ENCODE measurements around the gene ULK3. TPM values are rescaled to one million over a fixed set of nuclear protein-coding genes. Genes with fewer than 3 reads are reported as not detected.

ULK3 gene
- total RNA-seq, 1 donor from 2014 or later, result 52.1 TPM

DNA sequence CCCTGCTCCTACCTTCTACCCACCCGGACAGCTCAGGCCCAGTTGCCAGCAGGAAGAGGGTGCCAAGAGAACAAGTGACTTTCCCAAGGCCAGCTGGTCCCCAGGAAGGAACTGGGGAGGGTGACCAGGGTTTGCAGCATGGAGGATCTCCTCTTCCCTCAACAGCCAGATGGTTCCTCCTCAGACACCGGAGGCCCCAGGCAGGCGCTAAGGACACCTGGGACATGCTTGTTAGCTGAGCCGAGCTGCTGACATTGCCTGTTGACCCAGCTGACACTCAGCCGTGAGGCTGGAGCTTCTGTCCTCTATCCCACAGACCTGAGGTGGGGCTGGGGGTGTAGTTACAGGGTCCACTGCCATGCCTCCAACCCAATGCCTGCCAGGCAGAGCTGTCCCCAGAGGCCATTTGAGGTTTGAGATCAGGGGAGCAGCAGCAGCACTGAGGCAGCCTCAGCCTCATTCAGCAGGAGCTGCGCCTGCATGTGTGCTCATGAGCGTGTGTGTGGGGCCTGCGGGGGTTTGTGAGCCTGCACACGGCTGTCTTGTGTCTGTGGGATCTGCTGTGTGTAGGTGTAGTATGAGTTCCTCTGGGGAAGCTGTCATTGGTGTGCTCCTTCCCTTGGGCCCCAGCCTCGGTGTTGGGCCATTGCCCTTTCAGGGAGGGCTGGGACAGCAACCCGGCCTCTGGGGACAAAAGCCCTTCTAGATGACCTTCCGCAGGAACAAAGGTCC is 9.4 kb downstream of the ULK3 start:
- H3K4me3 Mint-ChIP-seq, result no peak overlapping the region
- peaks cover 9% of the 10 kb centered on the region for H3K36me3 Mint-ChIP-seq (ENCODE audit: low read depth)
- DNase-seq (ENCODE audit: low spot score), result no peak
- H3K9me3 Mint-ChIP-seq, result no peaks in the 10 kb centered on the region
- H3K27ac Mint-ChIP-seq, result no peak overlapping the region
- H3K27me3 Mint-ChIP-seq (ENCODE audit: insufficient read depth), result no peaks in the 10 kb centered on the region
- intact Hi-C loops (cut with micrococcal nuclease), result no loop called here
- H3K4me1 Mint-ChIP-seq (ENCODE audit: low read depth), result peaks cover 8% of the 10 kb centered on the region

DNA sequence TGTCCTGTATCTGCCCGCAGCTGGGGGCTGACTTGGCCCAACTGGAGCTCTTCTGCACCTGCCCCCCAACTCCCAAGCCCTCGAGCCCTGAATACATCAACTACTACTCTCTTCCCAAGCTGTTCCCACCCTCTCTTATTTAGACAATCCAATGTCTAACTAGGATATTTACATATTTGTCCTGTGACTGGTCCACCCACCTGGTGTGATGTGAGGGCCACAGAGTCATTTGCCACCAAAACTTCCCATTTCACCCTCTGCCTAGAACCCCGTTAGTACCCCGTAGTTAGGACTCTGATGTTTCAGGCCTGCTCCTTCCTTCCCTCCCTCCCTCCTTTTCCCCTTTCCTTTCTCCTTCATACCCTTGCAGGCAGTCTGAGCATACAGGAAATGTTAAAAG is 10.1 kb downstream of the ULK3 start:
- Mint-ChIP-seq H3K27me3 (ENCODE audit: insufficient read depth) (peaks cover 2% of the 10 kb centered on the region), H3K36me3 (ENCODE audit: low read depth) (peaks cover 9% of the 10 kb centered on the region), H3K4me3 (no peak overlapping the region), H3K9me3 (no peaks in the 10 kb centered on the region), H3K27ac (peak overlapping the region; percentile 8), H3K4me1 (ENCODE audit: low read depth) (peaks cover 8% of the 10 kb centered on the region)
- intact Hi-C loops (cut with micrococcal nuclease), result no loop called here
- DNase-seq (ENCODE audit: low spot score), result no peak

DNA sequence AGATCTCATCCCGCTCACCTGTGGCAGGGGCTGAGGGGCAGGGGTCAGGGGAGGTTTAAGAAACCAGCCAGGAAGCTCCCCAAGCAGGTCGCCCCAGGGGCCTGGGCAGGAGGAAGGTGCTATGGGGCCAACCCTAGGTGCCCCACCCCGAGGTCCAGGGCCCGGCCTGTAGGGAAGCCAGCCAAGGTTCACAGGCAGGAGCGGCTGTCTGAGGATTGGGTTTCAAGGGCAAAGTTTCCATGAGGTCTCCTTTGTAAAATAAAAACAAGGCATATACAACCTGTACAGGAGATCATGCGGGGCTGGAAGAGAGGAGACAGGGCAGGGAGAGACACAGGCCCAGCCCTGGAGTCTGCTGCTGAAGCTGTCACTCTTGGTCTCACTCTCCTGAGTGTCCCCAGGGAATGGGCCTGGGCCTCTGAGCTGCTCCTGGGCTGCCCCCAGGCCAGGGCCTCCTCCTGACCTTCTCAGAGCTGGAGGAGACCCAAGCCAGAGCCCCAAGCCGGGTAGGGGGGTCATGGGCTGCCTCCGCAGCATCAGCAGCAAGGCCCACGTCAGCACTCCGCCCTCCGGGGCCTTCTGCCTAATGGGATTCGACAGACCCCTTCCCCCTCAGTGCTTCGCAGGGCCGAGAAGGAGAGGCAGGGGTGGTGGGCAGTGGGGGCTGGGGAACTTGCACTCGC is 11.0 kb downstream of the ULK3 start:
- DNase-seq (ENCODE audit: low spot score), result no peak
- Mint-ChIP-seq H3K4me1 (ENCODE audit: low read depth) (peaks cover 8% of the 10 kb centered on the region), H3K27ac (no peak overlapping the region), H3K4me3 (no peak overlapping the region), H3K9me3 (no peaks in the 10 kb centered on the region), H3K36me3 (ENCODE audit: low read depth) (peaks cover 9% of the 10 kb centered on the region), H3K27me3 (ENCODE audit: insufficient read depth) (peaks cover 9% of the 10 kb centered on the region)
- intact Hi-C loops (cut with micrococcal nuclease), result no loop called here

DNA sequence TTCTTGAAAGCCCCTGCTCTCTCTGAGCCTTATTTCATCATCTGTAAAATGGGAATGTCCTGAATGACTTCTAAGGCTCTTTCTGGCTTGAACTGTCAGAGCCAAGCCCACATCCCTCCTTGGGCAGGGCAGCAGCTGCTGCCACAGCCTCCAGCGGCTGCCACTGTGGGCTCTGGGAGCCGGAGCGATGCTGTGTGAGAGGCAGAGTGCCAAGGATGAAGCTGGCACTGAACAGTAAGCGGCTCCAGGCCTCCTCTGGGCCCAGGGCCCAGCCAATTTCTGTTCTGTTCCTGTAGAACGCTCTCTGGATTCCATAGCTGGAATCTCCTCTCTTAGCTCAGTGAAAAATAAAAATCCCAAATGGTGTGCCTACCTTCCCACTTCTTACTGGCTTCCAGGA is 12.1 kb downstream of the ULK3 start:
- H3K36me3 Mint-ChIP-seq (ENCODE audit: low read depth), result peaks cover 7% of the 10 kb centered on the region

DNA sequence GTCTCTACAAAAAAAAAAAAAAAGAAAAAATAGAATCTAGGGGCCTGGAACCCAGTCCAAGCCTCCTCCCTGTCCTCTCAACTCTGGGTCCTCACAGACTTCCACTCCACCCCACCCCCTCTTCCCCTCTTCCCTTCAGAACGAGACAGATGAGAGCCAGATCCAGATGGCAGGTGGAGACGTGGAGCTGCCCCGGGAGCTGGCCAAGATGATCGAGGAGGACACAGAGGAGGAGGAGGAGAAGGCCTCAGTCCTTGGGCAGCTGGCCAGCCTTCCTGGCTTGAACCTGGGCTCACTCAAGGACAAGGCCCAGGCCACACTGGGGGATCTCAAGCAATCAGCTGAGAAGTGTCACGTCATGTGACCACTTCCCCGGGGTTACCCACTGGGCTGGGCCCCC is 13.0 kb downstream of the ULK3 start:
- H3K4me3 Mint-ChIP-seq, result no peak overlapping the region
- intact Hi-C loops (cut with micrococcal nuclease), result no loop called here

More for the DNA sequence above, 12.1 kb downstream of the ULK3 start:
- Mint-ChIP-seq H3K4me3 (no peak overlapping the region), H3K27ac (no peak overlapping the region), H3K9me3 (no peaks in the 10 kb centered on the region), H3K4me1 (ENCODE audit: low read depth) (peaks cover 8% of the 10 kb centered on the region), H3K27me3 (ENCODE audit: insufficient read depth) (peaks cover 10% of the 10 kb centered on the region)
- DNase-seq (ENCODE audit: low spot score), result no peak
- intact Hi-C loops (cut with micrococcal nuclease), result no loop called here

DNA sequence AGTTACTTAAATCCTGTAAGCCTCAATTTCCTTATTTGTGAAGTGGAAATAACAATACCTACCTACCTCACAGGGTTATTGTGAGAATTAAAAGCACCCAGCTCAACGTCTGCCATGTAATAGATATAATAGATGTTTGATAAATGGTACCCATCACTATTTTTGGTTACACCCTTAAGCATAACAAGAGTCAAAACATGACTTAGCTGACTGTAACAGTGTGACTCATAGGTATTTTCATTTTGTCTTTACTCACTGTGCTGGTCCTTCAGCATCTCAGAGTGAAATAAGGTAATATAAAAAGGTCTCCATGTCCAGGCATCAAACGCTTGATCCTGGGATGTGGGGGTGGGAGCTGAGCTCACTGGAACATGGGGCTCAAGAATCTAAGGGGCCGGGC is 13.5 kb downstream of the ULK3 start:
- no peaks in the 10 kb centered on the region for H3K36me3 Mint-ChIP-seq (ENCODE audit: low read depth)
- no peaks in the 10 kb centered on the region for H3K9me3 Mint-ChIP-seq
- peaks cover 12% of the 10 kb centered on the region for H3K27me3 Mint-ChIP-seq (ENCODE audit: insufficient read depth)
- H3K4me1 Mint-ChIP-seq (ENCODE audit: low read depth), result no peaks in the 10 kb centered on the region
- no peak for DNase-seq (ENCODE audit: low spot score)
- intact Hi-C loops (cut with micrococcal nuclease), result no loop called here
- no peak overlapping the region for H3K27ac Mint-ChIP-seq
- no peak overlapping the region for H3K4me3 Mint-ChIP-seq

More for the DNA sequence above, 13.0 kb downstream of the ULK3 start:
- H3K4me1 Mint-ChIP-seq (ENCODE audit: low read depth), result peaks cover 2% of the 10 kb centered on the region
- H3K36me3 Mint-ChIP-seq (ENCODE audit: low read depth), result peaks cover 1% of the 10 kb centered on the region
- H3K9me3 Mint-ChIP-seq, result no peaks in the 10 kb centered on the region
- no peak overlapping the region for H3K27ac Mint-ChIP-seq
- H3K27me3 Mint-ChIP-seq (ENCODE audit: insufficient read depth), result peaks cover 12% of the 10 kb centered on the region
- no peak for DNase-seq (ENCODE audit: low spot score)

DNA sequence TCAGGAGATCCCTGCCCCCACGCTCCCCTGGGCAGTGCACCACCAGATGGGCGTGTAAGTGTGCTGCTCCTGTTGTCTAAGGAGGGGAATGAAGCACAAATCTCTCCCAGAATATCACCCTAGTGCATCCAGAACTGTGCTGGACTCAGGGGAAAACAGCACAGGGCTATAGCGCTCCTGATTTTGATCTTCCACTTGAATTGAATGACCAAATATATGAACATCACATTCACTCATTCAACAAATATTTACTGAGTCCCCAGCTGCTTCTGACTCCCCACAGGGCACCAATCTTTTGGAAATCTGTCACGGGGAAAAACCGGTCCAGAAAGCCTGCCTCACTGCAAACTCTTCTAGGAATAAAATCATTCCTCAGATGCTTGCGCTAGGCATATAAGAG is 14.1 kb downstream of the ULK3 start:
- Mint-ChIP-seq H3K9me3 (no peaks in the 10 kb centered on the region), H3K27me3 (ENCODE audit: insufficient read depth) (peaks cover 12% of the 10 kb centered on the region), H3K4me3 (no peak overlapping the region), H3K36me3 (ENCODE audit: low read depth) (no peaks in the 10 kb centered on the region), H3K27ac (no peak overlapping the region), H3K4me1 (ENCODE audit: low read depth) (no peaks in the 10 kb centered on the region)
- intact Hi-C loops (cut with micrococcal nuclease), result no loop called here
- DNase-seq (ENCODE audit: low spot score), result no peak

DNA sequence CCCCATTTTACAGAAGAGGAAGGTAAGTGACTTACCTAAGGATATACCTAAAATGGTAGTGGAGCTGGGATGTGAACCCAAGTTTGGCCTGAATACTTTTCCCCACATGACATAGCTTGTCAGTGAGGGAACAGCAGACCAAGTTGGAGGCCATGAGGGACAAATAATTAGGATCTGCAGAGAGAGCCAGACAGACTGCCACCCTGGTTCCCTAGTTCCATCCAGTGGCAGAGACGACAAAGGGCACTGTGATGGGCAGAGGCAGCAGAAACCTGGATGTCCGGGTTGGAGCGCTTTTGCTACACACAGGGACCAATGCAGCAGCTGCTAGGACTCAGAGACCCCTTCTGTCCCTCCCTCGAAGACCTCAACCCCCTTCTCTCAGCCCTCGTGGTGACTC is 15.3 kb downstream of the ULK3 start:
- H3K27ac Mint-ChIP-seq, result no peak overlapping the region
- no peaks in the 10 kb centered on the region for H3K4me1 Mint-ChIP-seq (ENCODE audit: low read depth)
- H3K36me3 Mint-ChIP-seq (ENCODE audit: low read depth), result no peaks in the 10 kb centered on the region
- intact Hi-C loops (cut with micrococcal nuclease), result no loop called here
- no peak for DNase-seq (ENCODE audit: low spot score)
- H3K27me3 Mint-ChIP-seq (ENCODE audit: insufficient read depth), result peaks cover 14% of the 10 kb centered on the region
- H3K9me3 Mint-ChIP-seq, result no peaks in the 10 kb centered on the region
- H3K4me3 Mint-ChIP-seq, result no peak overlapping the region

DNA sequence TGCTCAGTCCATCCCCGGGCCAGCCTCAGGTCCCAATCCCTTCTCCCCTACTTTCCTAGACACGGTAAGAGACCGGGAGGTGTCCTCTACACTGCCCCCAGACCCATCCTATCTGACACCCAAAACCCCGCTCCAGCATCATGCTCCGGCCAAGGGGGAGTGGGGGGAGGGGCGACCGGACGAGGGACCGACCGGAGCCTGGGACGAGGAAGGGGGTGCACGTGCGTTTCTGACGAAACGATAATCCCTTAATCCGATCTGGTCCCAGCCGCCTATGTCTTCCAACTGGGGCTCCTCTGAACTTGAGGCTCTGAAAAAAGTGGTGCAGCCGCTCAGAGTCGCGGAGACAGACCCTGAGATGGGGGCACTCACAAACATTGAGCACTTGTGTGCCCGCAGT is 16.0 kb downstream of the ULK3 start:
- Mint-ChIP-seq H3K4me1 (ENCODE audit: low read depth) (no peaks in the 10 kb centered on the region), H3K36me3 (ENCODE audit: low read depth) (no peaks in the 10 kb centered on the region), H3K9me3 (no peaks in the 10 kb centered on the region), H3K27ac (no peak overlapping the region), H3K27me3 (ENCODE audit: insufficient read depth) (peaks cover 14% of the 10 kb centered on the region), H3K4me3 (no peak overlapping the region)
- intact Hi-C loops (cut with micrococcal nuclease), result loop anchor here (1.0 kb wide), 1 partner anchor 16 kb away; the partner anchor contains the start of gene ULK3
- DNase-seq (ENCODE audit: low spot score), result no peak

DNA sequence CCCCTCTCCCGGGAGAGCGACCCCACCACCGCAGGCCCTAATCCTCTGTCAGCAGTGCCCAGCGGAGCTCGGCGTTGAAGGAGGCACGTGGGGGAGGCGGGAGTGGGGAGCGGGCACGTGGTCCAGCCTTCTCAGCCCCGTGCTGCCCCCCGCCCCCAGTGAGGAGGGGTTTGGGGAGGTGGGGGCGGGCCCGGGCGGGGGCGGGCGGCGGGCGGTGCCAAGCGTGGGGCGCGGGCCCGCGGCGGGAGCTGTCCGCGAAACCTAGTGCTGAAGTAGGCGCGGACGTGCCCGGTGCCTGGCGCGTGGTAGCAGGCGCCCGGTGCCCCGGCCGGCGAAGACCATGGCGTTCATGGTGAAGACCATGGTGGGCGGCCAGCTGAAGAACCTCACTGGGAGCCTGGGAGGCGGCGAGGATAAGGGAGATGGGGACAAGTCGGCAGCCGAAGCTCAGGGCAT is 16.6 kb downstream of the ULK3 start, which contains the start of gene CPLX3:
Gene CPLX3, plus strand, starts transcription at position 264 of the 456 bp plus-strand sequence. Its CDS starts 77 bp downstream, at position 341.
- Mint-ChIP-seq H3K36me3 (ENCODE audit: low read depth) (no peaks in the 10 kb centered on the region), H3K4me1 (ENCODE audit: low read depth) (no peaks in the 10 kb centered on the region), H3K27ac (no peak within 1 kb of the TSS), H3K4me3 (no peak within 1 kb of the TSS), H3K9me3 (no peaks in the 10 kb centered on the region), H3K27me3 (ENCODE audit: insufficient read depth) (peaks cover 14% of the 10 kb centered on the region)
- intact Hi-C loops (cut with micrococcal nuclease), result loop anchor here (1.0 kb wide), 1 partner anchor 17 kb away; the partner anchor contains the start of gene ULK3
- DNase-seq (ENCODE audit: low spot score), result peak; percentile 51

DNA sequence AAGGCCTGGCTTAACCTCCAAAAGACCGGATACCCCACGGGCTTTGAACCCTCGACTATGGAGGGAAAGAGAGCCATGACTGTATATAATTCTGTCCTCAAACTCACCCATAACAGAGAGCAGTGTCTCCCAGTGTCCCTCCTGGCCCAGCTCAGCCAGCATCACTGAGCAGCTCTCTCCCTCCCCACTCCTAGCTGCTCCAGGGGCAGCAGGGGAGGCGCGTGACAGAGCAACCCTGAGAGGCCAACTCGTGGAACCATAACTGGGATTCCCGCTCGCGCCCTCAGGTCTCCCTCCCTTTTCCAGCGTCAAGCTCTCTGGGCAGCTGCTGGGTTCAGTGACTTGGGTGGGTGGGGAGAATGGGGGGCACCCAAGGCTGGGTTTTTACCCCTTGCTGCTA is 17.1 kb downstream of the ULK3 start:
- intact Hi-C loops (cut with micrococcal nuclease), result loop anchor here (1.0 kb wide), 1 partner anchor 17 kb away; the partner anchor contains the start of gene ULK3
- Mint-ChIP-seq H3K27ac (no peak overlapping the region), H3K4me1 (ENCODE audit: low read depth) (no peaks in the 10 kb centered on the region), H3K36me3 (ENCODE audit: low read depth) (no peaks in the 10 kb centered on the region), H3K27me3 (ENCODE audit: insufficient read depth) (peaks cover 14% of the 10 kb centered on the region), H3K4me3 (no peak overlapping the region), H3K9me3 (no peaks in the 10 kb centered on the region)
- no peak for DNase-seq (ENCODE audit: low spot score)

DNA sequence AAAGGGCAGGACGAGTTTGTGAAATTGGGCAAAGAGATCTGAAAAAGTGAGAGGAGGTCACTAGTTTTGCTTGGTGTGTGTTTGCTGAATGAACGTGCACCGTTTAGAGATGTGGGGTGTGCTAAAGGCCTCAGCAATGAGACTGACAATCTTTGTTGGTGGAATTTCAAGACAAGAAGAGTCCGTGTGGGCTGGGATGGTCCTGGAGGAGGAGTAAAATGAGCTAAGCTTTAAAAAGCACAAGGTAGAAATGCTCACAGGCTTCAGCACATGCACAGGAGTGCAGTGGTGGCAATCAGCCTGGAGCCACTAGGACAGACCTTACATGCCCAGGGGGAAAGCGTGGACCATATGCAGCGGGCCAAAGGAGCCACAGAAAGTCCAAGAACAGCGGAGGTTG is 18.0 kb downstream of the ULK3 start:
- no peak overlapping the region for H3K4me3 Mint-ChIP-seq
- H3K27ac Mint-ChIP-seq, result no peak overlapping the region
- H3K36me3 Mint-ChIP-seq (ENCODE audit: low read depth), result no peaks in the 10 kb centered on the region
- DNase-seq (ENCODE audit: low spot score), result no peak
- H3K9me3 Mint-ChIP-seq, result no peaks in the 10 kb centered on the region
- no peaks in the 10 kb centered on the region for H3K4me1 Mint-ChIP-seq (ENCODE audit: low read depth)
- peaks cover 14% of the 10 kb centered on the region for H3K27me3 Mint-ChIP-seq (ENCODE audit: insufficient read depth)
- intact Hi-C loops (cut with micrococcal nuclease), result no loop called here

DNA sequence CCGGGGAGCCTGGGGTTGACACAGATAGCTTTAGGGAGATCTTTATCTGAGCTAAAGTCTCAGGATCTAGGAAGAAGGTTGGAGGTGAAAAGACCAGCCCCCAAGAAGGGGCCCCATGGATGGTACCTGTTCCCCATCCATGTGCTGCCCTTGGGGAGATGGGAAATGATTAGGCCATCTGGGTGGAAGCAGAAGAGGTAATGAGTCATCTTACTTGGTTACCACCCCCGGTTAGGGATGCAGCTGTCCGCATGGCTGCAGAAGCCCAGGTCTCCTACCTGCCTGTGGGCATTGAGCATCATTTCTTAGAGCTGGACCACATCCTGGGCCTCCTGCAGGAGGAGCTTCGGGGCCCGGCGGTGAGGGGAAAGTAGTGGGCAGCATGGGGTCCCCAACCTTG is 19.6 kb downstream of the ULK3 start:
- Mint-ChIP-seq H3K27me3 (ENCODE audit: insufficient read depth) (peaks cover 14% of the 10 kb centered on the region), H3K27ac (no peak overlapping the region), H3K4me3 (no peak overlapping the region), H3K9me3 (no peaks in the 10 kb centered on the region), H3K36me3 (ENCODE audit: low read depth) (no peaks in the 10 kb centered on the region), H3K4me1 (ENCODE audit: low read depth) (peaks cover 10% of the 10 kb centered on the region)
- no peak for DNase-seq (ENCODE audit: low spot score)
- intact Hi-C loops (cut with micrococcal nuclease), result no loop called here
